Naive thymus-derived CD4-positive, alpha-beta T cell (primary cell): ENCODE data around the gene NKD1. TPM values are rescaled to one million over a fixed set of nuclear protein-coding genes. Genes with fewer than 3 reads are reported as not detected.
A peak's percentile ranks its signal among the peaks of the same experiment; 100 is the strongest.

Source experiments
- ATAC-seq: fragments of 150-1000 bp; cut with Tn5 transposase; 2 replicates; pipeline ENCODE4 v1.10.0; 2021; ENCODE audit warnings: mild to moderate bottlenecking, moderate library complexity
- CTCF ChIA-PET: fragments of 350-600 bp; sonication (Branson Sonifier 250); formaldehyde crosslinking; loops from one replicate; lab custom pipeline; 2021; ENCODE audit warnings: antibody characterized with exemption; lab: Charles Lee
- POLR2A ChIA-PET: fragments of 350-600 bp; sonication (Branson Sonifier 250); formaldehyde crosslinking; loops from one replicate; lab custom pipeline; 2021; ENCODE audit warnings: antibody characterized with exemption, inconsistent platforms; lab: Charles Lee
- DNase-seq, 9 donors: peaks; one replicate each; pipeline versions ENCODE4 v3.0.0 to v3.0.0-alpha.2; 2020 to 2022; ENCODE audit warnings: mixed read lengths in 1 of 9
- H3K27ac ChIP-seq: one replicate; pipeline ENCODE4 v1.7.0; 2013; ENCODE audit warnings: mild to moderate bottlenecking, low read depth, low read length, moderate library complexity
- H3K27me3 ChIP-seq, 2 donors: one replicate each; pipeline ENCODE4 v1.7.0; 2013; ENCODE audit warnings: low read length in 2 of 2, mild to moderate bottlenecking in 2 of 2, moderate library complexity in 2 of 2; ENCODE audit not compliant: control insufficient read depth in 2 of 2, insufficient read depth in 2 of 2
- H3K36me3 ChIP-seq, 3 experiments: 1 replicate in 2 of 3; 2 replicates in 1 of 3; pipeline ENCODE4 v1.7.0; 2013; ENCODE audit warnings: low read length in 3 of 3, mild to moderate bottlenecking in 3 of 3, moderate library complexity in 1 of 3; ENCODE audit not compliant: insufficient read depth in 3 of 3, control insufficient read depth in 2 of 3
- H3K4me1 ChIP-seq, 2 donors: one replicate each; pipeline ENCODE4 v1.7.0; 2013; ENCODE audit warnings: low read length in 2 of 2, mild to moderate bottlenecking in 2 of 2, moderate library complexity in 1 of 2; ENCODE audit not compliant: control insufficient read depth in 2 of 2, insufficient read depth in 2 of 2
- H3K4me3 ChIP-seq: 2 replicates; pipeline ENCODE4 v1.7.0; 2013; ENCODE audit warnings: mild to moderate bottlenecking, low read length
- H3K9me3 ChIP-seq, 3 experiments: 1 replicate in 2 of 3; 2 replicates in 1 of 3; pipeline ENCODE4 v1.7.0; 2013; ENCODE audit warnings: low read length in 3 of 3; ENCODE audit not compliant: control insufficient read depth in 2 of 3
- H3K27ac Mint-ChIP-seq, 9 donors: one replicate each; pipeline ENCODE4 v1.8.0; 2020 to 2022; ENCODE audit warnings: mixed read lengths in 9 of 9, mild to moderate bottlenecking in 8 of 9, moderate library complexity in 5 of 9, inconsistent platforms in 2 of 9
- H3K27me3 Mint-ChIP-seq, 5 donors: one replicate each; pipeline ENCODE4 v1.8.0; 2021 to 2022; ENCODE audit warnings: mixed read lengths in 5 of 5, mild to moderate bottlenecking in 1 of 5
- H3K36me3 Mint-ChIP-seq, 5 donors: one replicate each; pipeline ENCODE4 v1.8.0; 2020 to 2022; ENCODE audit warnings: mixed read lengths in 5 of 5, mild to moderate bottlenecking in 3 of 5, inconsistent platforms in 1 of 5
- H3K4me1 Mint-ChIP-seq, 7 donors: one replicate each; pipeline ENCODE4 v1.8.0; 2020 to 2022; ENCODE audit warnings: mixed read lengths in 7 of 7, mild to moderate bottlenecking in 3 of 7, inconsistent platforms in 1 of 7
- H3K4me3 Mint-ChIP-seq, 10 donors: one replicate each; pipeline ENCODE4 v1.8.0; 2020 to 2022; ENCODE audit warnings: mild to moderate bottlenecking in 10 of 10, mixed read lengths in 10 of 10, moderate library complexity in 6 of 10, inconsistent platforms in 2 of 10
- H3K9me3 Mint-ChIP-seq, 11 donors: one replicate each; pipeline ENCODE4 v1.8.0; 2020 to 2022; ENCODE audit warnings: mixed read lengths in 11 of 11, mild to moderate bottlenecking in 4 of 11, inconsistent platforms in 1 of 11, moderate library complexity in 1 of 11
- intact Hi-C, 2 donors: fragments of 100-400 bp; cut with micrococcal nuclease; formaldehyde crosslinking; loops; one replicate each; pipeline ENCODE4 v1.15.1; 2023
- polyA plus RNA-seq, 2 donors: library from polyadenylated mRNA; unstranded; fragments of 300-500 nt; fragmentation: Illumina TruSeq; gene quantifications; one replicate each; pipeline ENCODE4 v1.2.3, GENCODE V29; 2021
- total RNA-seq, 6 experiments: library from RNA in 5 of 6; stranded (reverse) in 5 of 6; gene quantifications; 1 replicate in 5 of 6; 2 replicates in 1 of 6; pipeline ENCODE4 v1.2.3 and lab custom pipeline; 2021 to 2026

NKD1 gene
- total and polyA plus RNA-seq, 7 experiments from 2014 or later, result 0.36 to 7.9 (median 5.0) TPM

DNA sequence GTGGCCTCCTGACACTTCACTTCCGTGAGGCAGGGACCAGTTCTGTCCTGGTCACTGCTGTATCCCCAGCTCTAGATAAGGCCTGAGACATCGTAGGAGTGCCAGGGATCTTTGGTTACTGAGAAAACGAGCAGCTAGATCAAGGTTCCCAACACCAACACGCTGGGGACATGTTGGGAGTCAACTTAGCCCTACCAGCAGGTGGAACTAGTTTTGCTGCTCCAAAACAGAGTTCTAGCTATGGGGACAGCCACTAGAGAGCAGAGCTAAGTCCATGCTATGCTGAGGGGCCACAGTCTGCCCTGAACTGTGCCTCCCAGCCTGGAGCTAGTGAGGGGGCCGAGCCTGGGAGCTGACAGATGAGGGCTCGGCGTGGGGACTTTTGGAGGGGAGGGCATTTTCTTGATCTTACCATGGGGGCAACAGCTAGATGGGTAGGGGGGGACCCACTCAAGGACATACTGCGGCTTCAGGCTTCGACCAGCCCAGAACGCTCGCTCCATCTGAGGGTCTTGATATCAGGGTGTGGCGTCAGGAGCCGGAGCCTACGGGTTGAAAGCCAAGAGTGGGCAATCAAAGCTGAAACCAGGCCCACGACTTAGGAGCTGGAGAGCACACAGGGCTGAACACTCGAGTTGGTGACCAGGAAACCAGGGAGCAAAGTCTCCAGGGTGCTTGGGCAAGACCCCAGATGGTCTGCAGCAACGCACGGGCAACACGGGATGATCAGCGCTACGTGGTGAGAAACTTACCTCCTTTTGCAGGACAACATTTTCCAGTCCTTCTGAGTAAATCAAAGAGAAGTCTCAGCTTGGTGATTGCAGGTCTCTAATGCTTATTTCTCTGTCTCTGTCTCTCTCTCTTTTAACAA lies 119.5 kb downstream of the NKD1 start:
- H3K27me3 ChIP-seq, result no peaks in the 10 kb centered on the region
- peaks cover 17% of the 10 kb centered on the region in 2 donors for H3K4me1 ChIP-seq
- H3K9me3 Mint-ChIP-seq, result peaks cover 0 to 17% (median 12%) of the 10 kb centered on the region in 11 donors
- CTCF ChIA-PET, result interaction anchor here (0.5 to 15.0 kb wide), 28 partner anchors 10 to 456 kb away, joined by 3 to 225 read pairs (median 6); partner anchors contain the start of genes CYLD and SNX20
- peaks cover 6 to 29% (median 15%) of the 10 kb centered on the region in 3 experiments for H3K36me3 ChIP-seq
- H3K36me3 Mint-ChIP-seq, result peaks cover 14 to 64% (median 34%) of the 10 kb centered on the region in 5 donors
- intact Hi-C loops, result loop anchor here in 1 of 2 donors (1.0 to 2.0 kb wide), 3 partner anchors 14 to 121 kb away; partner anchors contain the start of gene SNX20
- H3K9me3 ChIP-seq, result peaks cover 5 to 13% (median 9%) of the 10 kb centered on the region in 3 experiments
- H3K27me3 Mint-ChIP-seq, result no peaks in the 10 kb centered on the region
- H3K4me3 ChIP-seq, result peak overlapping the region; percentile 32
- peak overlapping the region; percentile 78 to 90 (median 82) for H3K4me3 Mint-ChIP-seq
- peak overlapping the region; percentile 66 for H3K27ac ChIP-seq
- POLR2A ChIA-PET, result interaction anchor here (0.5 to 5.1 kb wide), 20 partner anchors 9 to 472 kb away, joined by 3 to 53 read pairs (median 4); partner anchors contain the start of genes CYLD and SNX20
- H3K4me1 Mint-ChIP-seq, result peaks cover 35 to 54% (median 52%) of the 10 kb centered on the region in 7 donors
- H3K27ac Mint-ChIP-seq, result peak overlapping the region; percentile 93 to 97 (median 95)
- peak; percentile 36 for ATAC-seq
- peak in 1 of 9 donors; percentile 28 for DNase-seq

DNA sequence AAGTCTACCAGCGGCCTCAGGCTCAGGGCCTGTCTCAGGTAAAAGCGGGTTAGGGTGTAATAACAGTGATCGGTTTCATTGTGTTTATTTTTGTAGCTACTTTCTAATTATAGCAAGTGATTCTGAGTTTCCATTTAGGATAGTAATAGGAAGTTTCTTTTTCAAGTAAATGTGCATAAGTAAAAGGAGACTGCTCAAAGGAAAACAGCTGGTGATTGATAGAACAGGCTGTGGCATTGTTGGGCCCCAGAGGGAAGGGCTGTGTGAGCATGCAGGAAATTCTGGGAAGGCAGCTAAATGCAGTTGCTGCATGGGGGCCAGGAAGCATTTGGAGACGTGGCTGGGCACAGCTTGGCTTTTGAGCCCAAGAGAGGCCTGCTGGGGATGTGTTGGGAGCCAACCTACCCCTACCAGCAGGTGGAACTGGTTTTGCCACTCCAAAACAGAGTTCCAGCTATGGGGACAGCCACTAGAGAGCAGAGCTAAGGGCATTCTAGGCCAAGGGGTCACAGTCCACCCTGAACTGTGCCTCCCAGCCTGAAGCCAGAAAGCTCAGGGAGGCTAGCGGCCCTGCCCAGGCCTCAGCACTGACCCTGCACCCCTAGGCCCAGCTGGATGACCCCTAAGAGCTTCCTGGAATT lies 120.3 kb downstream of the NKD1 start:
- Mint-ChIP-seq H3K27me3 (no peaks in the 10 kb centered on the region), H3K27ac (peak overlapping the region; percentile 93 to 97 (median 95)), H3K36me3 (peaks cover 14 to 69% (median 40%) of the 10 kb centered on the region in 5 donors), H3K4me3 (peak overlapping the region in 3 of 10 donors; percentile 13 to 83 (median 81)), H3K9me3 (peaks cover 0 to 21% (median 14%) of the 10 kb centered on the region in 11 donors), H3K4me1 (peaks cover 35 to 54% (median 52%) of the 10 kb centered on the region in 7 donors)
- DNase-seq (no peak), ATAC-seq (no peak)
- no peaks in the 10 kb centered on the region for H3K27me3 ChIP-seq
- CTCF ChIA-PET, result interaction anchor here (0.5 to 15.0 kb wide), 17 partner anchors 11 to 457 kb away, joined by 3 to 225 read pairs (median 6); partner anchors contain the start of genes CYLD and SNX20
- peaks cover 12 to 37% (median 21%) of the 10 kb centered on the region in 3 experiments for H3K36me3 ChIP-seq
- POLR2A ChIA-PET, result interaction anchor here (0.5 to 5.1 kb wide), 11 partner anchors 9 to 473 kb away, joined by 3 to 53 read pairs (median 4); partner anchors contain the start of genes CYLD and SNX20
- intact Hi-C loops, result no loop called here
- no peak overlapping the region for H3K4me3 ChIP-seq
- H3K9me3 ChIP-seq, result peaks cover 5 to 20% (median 9%) of the 10 kb centered on the region in 3 experiments
- peak overlapping the region; percentile 66 for H3K27ac ChIP-seq
- H3K4me1 ChIP-seq, result peaks cover 17% of the 10 kb centered on the region in 2 donors

DNA sequence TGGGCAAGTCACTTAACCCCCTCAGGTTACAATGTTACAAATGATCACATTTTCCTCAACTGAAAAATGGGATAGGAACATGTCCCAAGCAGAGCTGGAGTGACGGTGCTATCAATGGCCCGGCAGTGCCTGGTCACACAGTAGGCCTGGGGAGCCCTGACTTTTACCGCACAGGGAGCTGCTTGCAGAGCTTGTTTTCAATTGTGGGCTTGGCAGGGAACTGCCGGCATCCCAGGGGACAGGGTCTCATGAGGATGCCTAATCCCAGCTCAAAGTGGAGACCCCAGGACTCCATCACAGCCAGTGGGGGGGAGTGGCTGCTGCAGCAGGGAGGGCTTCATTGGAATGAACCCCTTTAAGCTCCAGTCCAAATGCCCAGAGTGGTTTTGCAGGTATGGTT lies 121.5 kb downstream of the NKD1 start:
- no peak overlapping the region for H3K27ac ChIP-seq
- peak overlapping the region in 6 of 9 donors; percentile 48 to 93 (median 85) for H3K27ac Mint-ChIP-seq
- H3K4me1 ChIP-seq, result peaks cover 15 to 17% of the 10 kb centered on the region in 2 donors
- H3K36me3 Mint-ChIP-seq, result peaks cover 17 to 68% (median 45%) of the 10 kb centered on the region in 5 donors
- H3K9me3 ChIP-seq, result peaks cover 5 to 24% (median 9%) of the 10 kb centered on the region in 3 experiments
- intact Hi-C loops, result no loop called here
- no peaks in the 10 kb centered on the region for H3K27me3 ChIP-seq
- H3K36me3 ChIP-seq, result peaks cover 12 to 49% (median 21%) of the 10 kb centered on the region in 3 experiments
- H3K4me3 Mint-ChIP-seq, result no peak overlapping the region
- ChIA-PET CTCF (interaction anchor here (0.6 to 15.0 kb wide), 6 partner anchors 9 to 602 kb away, joined by 3 to 225 read pairs (median 8); partner anchors contain the start of genes CYLD and SNX20), POLR2A (interaction anchor here (0.6 to 5.1 kb wide), 4 partner anchors 7 to 120 kb away, joined by 4 to 42 read pairs (median 14); partner anchors contain the start of gene SNX20)
- peaks cover 0 to 25% (median 16%) of the 10 kb centered on the region in 11 donors for H3K9me3 Mint-ChIP-seq
- H3K4me3 ChIP-seq, result no peak overlapping the region
- no peak for ATAC-seq
- no peaks in the 10 kb centered on the region for H3K27me3 Mint-ChIP-seq
- peaks cover 31 to 51% (median 47%) of the 10 kb centered on the region in 7 donors for H3K4me1 Mint-ChIP-seq
- no peak for DNase-seq

DNA sequence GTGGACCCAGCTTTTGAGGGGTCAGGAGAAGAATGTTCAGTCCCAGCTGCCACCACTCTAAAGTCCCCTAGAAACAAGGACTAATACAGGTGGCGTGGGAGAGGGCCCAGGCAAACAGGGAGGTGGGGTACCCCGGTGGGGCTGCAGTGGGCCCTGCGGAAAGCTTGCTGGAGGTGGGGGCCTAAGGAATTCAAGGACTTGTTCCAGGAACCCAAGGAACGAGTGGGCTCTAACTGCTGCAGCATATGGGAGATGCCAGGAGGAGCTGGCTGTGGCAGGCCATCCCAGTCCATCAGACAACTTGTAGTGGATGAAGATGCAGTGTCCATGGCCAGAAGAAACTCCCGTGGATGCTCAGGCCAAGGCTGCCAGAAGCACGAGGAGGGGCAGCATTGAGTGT lies 122.3 kb downstream of the NKD1 start:
- H3K36me3 Mint-ChIP-seq, result peaks cover 17 to 71% (median 52%) of the 10 kb centered on the region in 5 donors
- no peak overlapping the region for H3K4me3 Mint-ChIP-seq
- ChIA-PET CTCF (interaction anchor here (2.6 to 15.0 kb wide), 3 partner anchors 9 to 135 kb away, joined by 13 to 225 read pairs (median 101); partner anchors contain the start of genes CYLD and SNX20), POLR2A (interaction anchor here (0.6 to 2.5 kb wide), 4 partner anchors 10 to 121 kb away, joined by 4 to 14 read pairs (median 6); partner anchors contain the start of gene SNX20)
- Histone ChIP-seq H3K9me3 (peaks cover 5 to 24% (median 9%) of the 10 kb centered on the region in 3 experiments), H3K4me3 (no peak overlapping the region), H3K27ac (no peak overlapping the region), H3K4me1 (peaks cover 11 to 17% of the 10 kb centered on the region in 2 donors), H3K36me3 (peaks cover 13 to 56% (median 23%) of the 10 kb centered on the region in 3 experiments), H3K27me3 (no peaks in the 10 kb centered on the region)
- DNase-seq, result no peak
- intact Hi-C loops, result no loop called here
- ATAC-seq, result no peak
- H3K9me3 Mint-ChIP-seq, result peaks cover 0 to 25% (median 16%) of the 10 kb centered on the region in 11 donors
- peak overlapping the region in 6 of 9 donors; percentile 36 to 87 (median 85) for H3K27ac Mint-ChIP-seq
- H3K4me1 Mint-ChIP-seq, result peaks cover 24 to 44% (median 40%) of the 10 kb centered on the region in 7 donors
- no peaks in the 10 kb centered on the region for H3K27me3 Mint-ChIP-seq

DNA sequence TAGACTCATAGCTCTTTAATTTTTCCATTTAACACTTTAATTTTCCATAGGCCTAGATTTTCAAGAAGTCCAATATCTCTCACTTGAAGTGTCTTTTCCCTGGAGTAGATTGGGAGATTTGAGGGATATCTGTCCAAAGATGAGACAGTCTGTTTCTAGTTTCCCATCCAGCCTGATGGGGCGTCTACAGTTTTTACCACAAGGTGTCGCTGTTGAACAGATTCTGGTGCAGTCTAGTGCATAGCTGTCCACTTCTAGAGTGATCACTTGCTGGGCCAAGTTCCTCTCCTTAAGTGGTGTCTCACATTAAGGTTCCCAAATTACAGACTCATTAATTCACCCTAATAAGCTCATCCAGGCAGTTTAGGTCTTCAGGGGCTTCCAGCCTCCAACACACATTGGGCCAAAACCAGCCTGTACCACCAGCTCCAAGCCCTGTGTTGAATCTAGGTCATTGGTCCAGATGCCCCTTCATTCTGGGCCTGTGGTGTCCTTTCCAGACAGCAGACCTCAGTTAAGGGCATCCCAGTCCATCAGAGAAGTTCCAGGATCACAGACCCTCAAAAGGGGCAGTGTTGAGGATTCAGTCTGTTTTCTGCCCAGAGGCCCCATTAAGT lies 123.6 kb downstream of the NKD1 start:
- Histone ChIP-seq H3K4me3 (no peak overlapping the region), H3K36me3 (peaks cover 19 to 69% (median 32%) of the 10 kb centered on the region in 3 experiments), H3K27me3 (no peaks in the 10 kb centered on the region), H3K27ac (no peak overlapping the region), H3K9me3 (peaks cover 5 to 24% (median 9%) of the 10 kb centered on the region in 3 experiments), H3K4me1 (peaks cover 4 to 10% of the 10 kb centered on the region in 2 donors)
- H3K4me1 Mint-ChIP-seq, result peaks cover 24 to 44% (median 37%) of the 10 kb centered on the region in 7 donors
- DNase-seq, result peak in 7 of 9 donors; percentile 31 to 60 (median 48)
- POLR2A ChIA-PET, result interaction anchor here (0.6 to 2.5 kb wide), 11 partner anchors 9 to 80 kb away, joined by 3 to 14 read pairs (median 3); partner anchors contain the start of genes CYLD and SNX20
- H3K27ac Mint-ChIP-seq, result peak overlapping the region in 8 of 9 donors; percentile 34 to 87 (median 84)
- H3K4me3 Mint-ChIP-seq, result peak overlapping the region in 2 of 10 donors; percentile 3 to 19
- ATAC-seq, result peak; percentile 52
- intact Hi-C loops, result loop anchor here (1.0 kb wide), 3 partner anchors 10 to 135 kb away; partner anchors contain the start of gene SNX20 (in 1 of the 2)
- H3K27me3 Mint-ChIP-seq, result no peaks in the 10 kb centered on the region
- CTCF ChIA-PET, result interaction anchor here (0.6 to 15.0 kb wide), 11 partner anchors 8 to 392 kb away, joined by 3 to 225 read pairs (median 4); partner anchors contain the start of genes CYLD and SNX20
- H3K9me3 Mint-ChIP-seq, result peaks cover 0 to 25% (median 16%) of the 10 kb centered on the region in 11 donors
- H3K36me3 Mint-ChIP-seq, result peaks cover 23 to 82% (median 64%) of the 10 kb centered on the region in 5 donors
